HepG2 (cell line): ENCODE data around the gene KLRF2.

Experiments used
- ARID2 ChIP-seq: sonication (generic); formaldehyde crosslinking; IDR thresholded peaks from 2 replicates; pipeline ENCODE4 v1.8.1; 2022; ENCODE audit warnings: mild to moderate bottlenecking, missing genetic modification reagents, borderline replicate concordance
- DMAP1 ChIP-seq: IDR thresholded peaks from 2 replicates; pipeline ENCODE4 v1.6.1; 2016
- ELF1 ChIP-seq: sonication (generic); formaldehyde crosslinking; IDR thresholded peaks from 2 replicates; pipeline ENCODE4 v1.4.0; 2020; ENCODE audit warnings: missing genetic modification reagents
- EZH2 ChIP-seq: conservative IDR thresholded peaks from 2 replicates; pipeline ENCODE4 v1.6.1; 2012; ENCODE audit warnings: mild to moderate bottlenecking, low read depth, low read length, moderate library complexity
- IKZF1 ChIP-seq: fragments of 450-650 bp; IDR thresholded peaks from 2 replicates; pipeline ENCODE4 v1.7.1; 2016
- MAFG ChIP-seq: sonication (generic); formaldehyde crosslinking; IDR thresholded peaks from 2 replicates; pipeline ENCODE4 v1.5.1; 2020; ENCODE audit warnings: mild to moderate bottlenecking, missing genetic modification reagents
- POLR2AphosphoS5 ChIP-seq: IDR thresholded peaks from 2 replicates; pipeline ENCODE4 v1.6.1; 2012; ENCODE audit warnings: low read depth, low read length
- TCF7 ChIP-seq: sonication (generic); IDR thresholded peaks from 2 replicates; pipeline ENCODE4 v1.6.1; 2016; ENCODE audit warnings: antibody characterized with exemption, low read depth
- ZNF232 ChIP-seq: sonication (generic); formaldehyde crosslinking; IDR thresholded peaks from 2 replicates; pipeline ENCODE4 v1.4.0; 2020; ENCODE audit warnings: missing genetic modification reagents, borderline replicate concordance
- ZNF431 ChIP-seq: sonication (generic); formaldehyde crosslinking; IDR thresholded peaks from 2 replicates; pipeline ENCODE4 v1.9.0; 2022; ENCODE audit warnings: missing genetic modification reagents, low read depth, mild to moderate bottlenecking, borderline replicate concordance
- ZNF609 ChIP-seq: sonication (generic); formaldehyde crosslinking; IDR thresholded peaks from 2 replicates; pipeline ENCODE4 v1.4.0; 2020; ENCODE audit warnings: mild to moderate bottlenecking, missing genetic modification reagents, borderline replicate concordance
- TF ChIP-seq, protein P1 (sequence below): sonication (generic); formaldehyde crosslinking; IDR thresholded peaks from 2 replicates; pipeline ENCODE4 v1.5.0; 2020; ENCODE audit warnings: mild to moderate bottlenecking, missing genetic modification reagents, moderate library complexity

DNA sequence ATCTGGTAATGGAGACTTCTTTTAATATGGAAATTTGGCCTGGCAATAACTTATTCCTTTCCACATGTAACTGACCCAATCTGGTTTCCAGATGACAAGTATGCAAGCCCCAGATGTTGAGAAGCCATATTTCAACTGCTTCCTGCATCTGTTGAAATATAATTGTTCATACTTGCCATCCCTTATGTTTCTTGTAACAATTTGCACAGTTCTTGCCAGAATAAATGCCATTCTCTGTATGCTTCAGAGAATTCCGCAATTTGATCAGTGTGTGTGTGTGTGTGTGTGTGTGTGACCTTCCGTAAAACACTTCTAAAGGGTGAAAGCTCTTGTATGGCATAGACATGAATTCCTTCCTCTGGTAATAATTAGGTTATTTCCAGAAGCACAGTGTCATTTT, 52.7 kb downstream of the KLRF2 start:
- TF ChIP-seq MAFG = no peak
- no peak for TF ChIP-seq POLR2AphosphoS5
- no peak for TF ChIP-seq ZNF609 (CRISPR knock-in tag)
- TF ChIP-seq DMAP1 (CRISPR knock-in tag) = no peak
- TF ChIP-seq ELF1 = no peak
- TF ChIP-seq TCF7 = no peak
- no peak for TF ChIP-seq ZNF431 (CRISPR knock-in tag)
- no peak for TF ChIP-seq EZH2
- no peak for TF ChIP-seq ARID2 (CRISPR knock-in tag)
- TF ChIP-seq, protein P1, sequence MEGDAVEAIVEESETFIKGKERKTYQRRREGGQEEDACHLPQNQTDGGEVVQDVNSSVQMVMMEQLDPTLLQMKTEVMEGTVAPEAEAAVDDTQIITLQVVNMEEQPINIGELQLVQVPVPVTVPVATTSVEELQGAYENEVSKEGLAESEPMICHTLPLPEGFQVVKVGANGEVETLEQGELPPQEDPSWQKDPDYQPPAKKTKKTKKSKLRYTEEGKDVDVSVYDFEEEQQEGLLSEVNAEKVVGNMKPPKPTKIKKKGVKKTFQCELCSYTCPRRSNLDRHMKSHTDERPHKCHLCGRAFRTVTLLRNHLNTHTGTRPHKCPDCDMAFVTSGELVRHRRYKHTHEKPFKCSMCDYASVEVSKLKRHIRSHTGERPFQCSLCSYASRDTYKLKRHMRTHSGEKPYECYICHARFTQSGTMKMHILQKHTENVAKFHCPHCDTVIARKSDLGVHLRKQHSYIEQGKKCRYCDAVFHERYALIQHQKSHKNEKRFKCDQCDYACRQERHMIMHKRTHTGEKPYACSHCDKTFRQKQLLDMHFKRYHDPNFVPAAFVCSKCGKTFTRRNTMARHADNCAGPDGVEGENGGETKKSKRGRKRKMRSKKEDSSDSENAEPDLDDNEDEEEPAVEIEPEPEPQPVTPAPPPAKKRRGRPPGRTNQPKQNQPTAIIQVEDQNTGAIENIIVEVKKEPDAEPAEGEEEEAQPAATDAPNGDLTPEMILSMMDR (CRISPR knock-in tag) = no peak
- TF ChIP-seq ZNF232 (CRISPR knock-in tag) = no peak
- TF ChIP-seq IKZF1 = no peak
